ENCODE data around the gene PRR20C.
"Not testable (repeated sequence)": the region's sequence is repeated elsewhere in the genome, so short reads cannot be mapped to it uniquely, and the experiment has no call there.

GRCh38 chr13:57140235-57140968, 13.5 kb upstream of the PRR20C start, which contains the start of gene PRR20A:
- TF ChIP-seq CTCF (IDR thresholded peaks at IDR 0.05); POLR2AphosphoS5 (IDR thresholded peaks at IDR 0.05); POLR2A (IDR thresholded peaks at IDR 0.05; ENCODE audit: low read depth); EP300 (IDR thresholded peaks at IDR 0.05): not testable (repeated sequence)

Data from esophagus muscularis mucosa (tissue), 4 donors.